Measurements from ENCODE around the gene SIX3.

Gene SIX3

DNA sequence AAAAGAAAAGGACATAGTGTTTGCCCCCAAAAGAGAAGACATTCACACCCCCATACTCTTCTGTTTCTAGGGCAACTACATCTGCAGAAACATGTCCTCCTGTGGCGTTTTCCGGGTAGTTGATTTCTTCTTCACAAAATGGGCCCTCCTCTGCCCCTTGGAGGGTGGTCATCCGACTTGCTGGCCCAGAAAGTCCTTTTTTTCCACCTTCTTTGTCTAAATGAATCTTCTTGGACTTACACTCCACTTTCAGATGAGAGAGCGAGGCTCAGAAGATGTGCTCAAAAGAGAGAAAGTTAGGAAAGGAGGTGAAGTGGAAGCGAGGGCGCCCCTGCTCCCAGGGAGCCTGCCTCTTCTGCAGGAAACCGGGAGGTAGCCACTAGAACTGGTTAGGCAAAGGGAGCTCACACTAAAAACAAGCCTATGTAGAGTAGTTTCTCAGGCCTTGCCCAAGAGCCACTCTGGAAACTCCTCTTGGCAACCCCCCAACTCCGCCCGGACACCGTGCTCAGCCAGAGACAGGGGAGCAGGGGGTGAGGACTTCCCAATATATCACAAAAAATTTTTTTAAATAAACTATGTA is 10.2 kb upstream of the SIX3 start:
- no peak for DNase-seq

DNA sequence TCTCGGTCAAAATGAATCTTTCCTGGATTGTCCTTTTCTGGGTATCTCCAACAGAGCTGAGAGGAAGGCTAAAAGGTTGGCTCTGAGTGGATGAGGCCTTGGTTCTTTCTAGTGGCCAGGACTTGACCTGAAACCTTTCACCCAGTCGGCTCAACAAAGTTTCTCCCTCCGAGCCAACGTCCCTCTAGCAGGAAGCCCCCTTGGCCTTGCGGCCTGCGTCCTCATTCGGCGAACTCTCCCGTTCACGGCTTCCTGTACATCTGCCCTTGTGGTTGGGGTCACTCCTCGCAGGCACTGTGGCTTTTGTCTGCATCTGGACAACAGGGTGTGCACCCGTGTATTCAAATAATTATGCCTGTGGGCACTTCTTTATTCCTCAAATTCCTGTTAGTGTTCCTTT is 9.4 kb upstream of the SIX3 start:
- no peak for DNase-seq

GRCh38 chr2:44932564-44933392 is 8.7 kb upstream of the SIX3 start:
- DNase-seq, result no peak

GRCh38 chr2:44933434-44933951 is 8.0 kb upstream of the SIX3 start:
- DNase-seq, result no peak

DNA sequence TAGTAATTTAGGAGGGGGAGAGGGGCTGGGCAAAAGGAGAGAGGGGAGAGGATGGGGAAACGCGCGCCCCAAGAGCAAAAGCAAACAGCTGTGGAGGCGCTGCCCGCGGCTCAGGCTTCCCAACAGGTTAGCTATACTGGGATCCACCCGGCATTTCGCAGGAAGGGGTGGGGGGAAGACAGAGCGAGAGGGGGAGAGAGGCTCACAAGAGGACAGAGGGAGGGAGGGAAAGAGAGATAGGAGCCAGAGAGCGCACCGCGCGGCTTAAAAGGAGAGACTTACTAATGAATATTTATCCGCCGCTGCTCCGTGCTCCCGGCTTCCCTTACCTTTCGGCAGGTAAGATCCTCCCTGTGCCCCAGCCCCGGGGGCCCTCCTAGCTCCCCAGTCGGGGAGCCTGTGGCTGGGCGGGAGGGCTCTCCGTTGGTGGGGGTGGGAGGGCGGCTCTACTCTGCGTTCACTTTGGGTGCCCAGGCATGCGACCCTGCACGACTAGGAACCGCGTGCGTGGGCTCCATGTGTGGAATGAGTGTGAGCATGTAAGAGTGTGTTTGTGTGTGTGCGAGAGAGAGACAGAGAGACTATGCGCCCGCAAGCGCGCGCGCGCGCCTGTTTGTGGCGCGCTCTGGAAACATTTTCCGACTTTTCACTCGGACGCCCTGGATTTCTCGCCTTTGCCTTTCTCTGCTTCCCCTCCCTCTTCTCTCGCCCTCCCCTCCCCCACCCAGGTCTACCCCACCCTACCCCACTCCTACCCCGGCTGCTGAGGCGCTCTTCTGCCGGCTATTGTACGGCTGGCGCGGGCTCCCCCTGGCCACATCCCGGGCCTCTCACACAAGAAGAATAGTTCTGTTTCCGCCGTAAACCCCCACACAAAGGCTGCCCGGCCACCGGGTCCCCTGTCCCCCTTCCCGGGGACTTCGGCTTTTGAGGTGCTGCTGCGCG is 7.2 kb upstream of the SIX3 start:
- DNase-seq, result no peak

GRCh38 chr2:44934983-44935728 is 6.3 kb upstream of the SIX3 start:
- DNase-seq, result no peak

GRCh38 chr2:44935729-44936098 is 5.8 kb upstream of the SIX3 start:
- no peak for DNase-seq

- no peak for DNase-seq
These were observed 5.2 kb upstream of the SIX3 start for GRCh38 chr2:44936275-44936674.

DNA sequence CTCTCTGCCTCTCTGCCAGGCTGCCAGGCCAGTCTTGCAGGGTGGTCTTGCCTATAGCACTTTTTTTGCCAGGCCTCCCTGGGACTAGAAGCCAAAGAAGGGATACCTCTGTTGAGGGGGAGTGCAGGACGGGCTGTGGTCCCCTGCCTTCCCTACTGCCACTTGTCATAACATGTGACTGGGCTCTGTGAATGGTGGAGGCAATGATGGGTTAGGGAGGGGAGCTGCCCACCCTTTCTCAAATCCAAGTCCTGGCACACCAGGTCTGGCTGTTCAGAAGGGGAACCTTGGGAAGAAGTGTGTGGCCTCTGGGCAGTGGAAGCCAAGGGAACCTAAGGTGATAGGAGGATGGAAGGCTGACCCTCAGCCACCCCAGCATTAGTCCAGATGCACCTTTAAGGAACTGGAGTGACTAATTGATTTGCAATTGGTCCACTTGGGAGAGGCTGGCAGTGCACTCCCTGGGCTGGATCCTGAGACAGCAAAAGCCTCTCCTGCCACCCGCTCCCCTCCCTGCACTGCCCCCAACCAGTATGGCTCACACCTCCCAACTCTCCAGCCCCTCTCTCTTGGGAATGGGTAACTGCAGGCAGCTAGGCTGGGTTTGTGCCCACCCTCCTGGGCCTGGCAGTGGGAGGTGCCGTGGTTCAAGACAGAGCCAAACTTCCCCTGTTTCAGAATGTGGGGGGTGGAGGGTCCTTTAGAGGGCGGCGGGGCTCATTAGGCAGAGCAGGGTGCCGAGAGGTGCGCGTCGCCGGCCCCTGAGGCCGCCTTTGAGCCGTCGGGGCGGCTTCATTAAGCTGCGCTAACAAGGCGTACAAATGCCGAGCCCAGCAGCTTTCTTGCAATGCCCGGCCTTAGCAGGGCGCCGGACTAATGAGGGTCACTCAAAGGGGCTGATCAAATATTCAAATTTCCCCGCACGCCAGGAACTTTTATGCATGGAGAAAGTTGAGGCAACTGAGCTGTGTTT is 4.5 kb upstream of the SIX3 start:
- no peak for DNase-seq

DNA sequence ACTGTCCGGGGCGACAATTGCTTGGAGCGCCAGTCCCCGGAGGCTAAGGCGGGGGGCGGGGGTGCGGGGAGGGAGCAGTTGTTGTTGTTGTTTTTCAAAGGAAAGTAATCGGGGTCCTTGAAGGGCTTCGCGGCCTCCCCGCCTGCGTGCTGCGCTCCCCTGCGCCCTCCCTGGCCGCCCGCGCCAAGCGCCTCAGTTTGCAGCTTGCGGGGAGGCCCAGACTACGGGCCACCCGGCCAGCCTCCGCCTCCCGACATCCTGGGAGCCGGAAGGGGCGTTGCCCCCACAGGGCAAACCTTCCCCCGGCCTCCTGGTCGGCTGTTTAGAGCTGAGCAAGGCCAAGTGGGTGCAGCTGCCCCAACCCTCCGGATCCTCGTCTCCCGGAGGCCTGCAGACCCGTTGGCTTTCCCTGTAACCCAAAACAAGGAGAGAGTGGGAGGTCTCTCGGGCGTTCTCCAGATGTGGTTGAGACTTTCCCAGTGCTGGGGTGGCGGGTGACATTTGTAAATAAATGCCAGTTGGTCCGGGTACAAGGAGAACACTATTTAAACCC is 3.7 kb upstream of the SIX3 start:
- DNase-seq, result no peak

DNA sequence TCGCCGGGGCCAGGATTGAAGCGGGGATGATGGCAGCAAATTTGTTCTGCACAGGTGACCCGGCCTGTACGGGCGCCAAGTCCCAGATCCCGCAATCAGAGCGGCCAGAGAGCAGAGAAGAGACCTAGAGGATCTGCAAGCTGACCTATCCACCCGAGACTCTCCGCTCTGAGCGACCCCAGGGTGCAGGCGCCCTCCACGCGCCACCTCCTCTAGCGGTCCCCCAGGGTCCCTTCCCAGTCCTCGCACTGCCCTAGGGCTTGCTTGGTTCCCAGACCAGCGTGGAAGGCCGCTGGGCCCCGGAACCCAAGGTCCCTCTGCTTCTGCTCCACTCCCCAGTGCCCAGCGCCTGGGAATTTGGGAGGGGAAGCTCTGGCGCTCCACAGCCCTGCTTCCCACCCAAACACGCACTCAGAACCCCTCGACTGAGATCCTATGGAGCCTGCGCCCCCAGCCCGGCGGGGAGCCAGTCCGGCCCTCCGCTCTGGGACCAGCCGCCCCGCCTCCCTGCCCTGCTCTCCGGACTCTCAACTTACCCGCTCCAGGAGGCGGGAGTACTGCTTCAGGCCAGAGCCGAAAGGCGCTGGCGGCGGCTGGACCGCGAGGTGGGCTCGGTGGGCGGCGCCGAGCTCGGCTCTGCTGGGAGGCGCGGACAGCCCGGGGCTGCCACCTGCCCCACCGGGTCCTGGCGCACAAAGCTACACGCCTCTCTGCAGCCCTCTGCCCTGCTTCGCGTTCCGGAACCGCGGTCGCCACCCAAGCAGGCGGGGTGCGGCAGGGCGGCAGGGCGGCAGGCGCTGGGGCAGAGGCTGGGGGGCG is 3.0 kb upstream of the SIX3 start:
- no peak for DNase-seq

GRCh38 chr2:44939106-44940048 is 2.1 kb upstream of the SIX3 start:
- no peak for DNase-seq

GRCh38 chr2:44940049-44940494 is 1.4 kb upstream of the SIX3 start:
- DNase-seq, result no peak

GRCh38 chr2:44940732-44941464 is 604 bp upstream of the SIX3 start:
- DNase-seq, result no peak

DNA sequence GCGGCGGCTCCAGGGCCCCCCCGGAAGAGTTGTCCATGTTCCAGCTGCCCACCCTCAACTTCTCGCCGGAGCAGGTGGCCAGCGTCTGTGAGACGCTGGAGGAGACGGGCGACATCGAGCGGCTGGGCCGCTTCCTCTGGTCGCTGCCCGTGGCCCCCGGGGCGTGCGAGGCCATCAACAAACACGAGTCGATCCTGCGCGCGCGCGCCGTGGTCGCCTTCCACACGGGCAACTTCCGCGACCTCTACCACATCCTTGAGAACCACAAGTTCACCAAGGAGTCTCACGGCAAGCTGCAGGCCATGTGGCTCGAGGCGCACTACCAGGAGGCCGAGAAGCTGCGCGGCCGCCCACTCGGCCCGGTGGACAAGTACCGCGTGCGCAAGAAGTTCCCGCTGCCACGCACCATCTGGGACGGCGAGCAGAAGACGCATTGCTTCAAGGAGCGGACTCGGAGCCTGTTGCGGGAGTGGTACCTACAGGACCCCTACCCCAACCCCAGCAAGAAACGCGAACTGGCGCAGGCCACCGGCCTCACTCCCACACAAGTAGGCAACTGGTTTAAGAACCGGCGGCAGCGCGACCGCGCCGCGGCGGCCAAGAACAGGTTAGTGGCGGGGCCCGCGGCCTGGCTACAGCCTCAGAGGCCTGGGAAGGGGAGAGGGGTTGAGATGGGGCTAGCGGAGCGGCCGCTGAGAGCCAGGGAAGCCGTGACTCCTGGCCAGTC is 965 bp downstream of the SIX3 start:
- DNase-seq, result no peak

DNA sequence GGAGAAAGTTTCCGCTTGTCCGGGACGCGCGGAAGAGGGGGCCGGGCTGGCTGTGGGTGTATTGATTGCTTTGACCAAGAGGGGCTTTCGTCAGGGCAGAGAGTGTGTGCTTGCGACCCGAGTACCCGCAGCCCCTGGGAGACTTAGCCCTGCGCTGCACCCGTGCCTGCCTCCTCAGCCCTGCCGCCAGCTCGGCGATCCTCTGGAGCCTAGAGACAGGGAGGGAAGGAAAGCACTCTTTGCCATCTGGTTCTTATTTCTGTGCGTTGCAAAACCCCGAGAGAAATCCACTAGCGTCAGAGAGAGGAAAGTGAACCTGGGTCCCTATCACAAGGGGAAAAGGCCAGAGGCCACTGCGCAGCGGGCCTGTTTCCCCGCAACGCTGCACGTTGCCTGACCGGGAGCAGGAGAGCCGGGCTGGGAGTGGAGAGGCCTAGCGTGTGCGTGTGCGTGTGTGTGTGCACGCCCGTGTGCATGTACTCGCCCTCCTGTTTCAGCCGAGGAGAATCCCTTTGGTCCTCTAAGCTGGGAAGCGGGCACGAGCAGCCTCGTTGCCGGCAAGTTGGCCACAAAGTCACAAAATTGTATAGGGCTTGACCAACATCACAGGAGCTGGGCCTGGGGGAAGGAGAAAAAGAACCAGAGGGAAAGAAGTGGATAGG is 1.7 kb downstream of the SIX3 start:
- DNase-seq, result no peak

- DNase-seq, result no peak
These were observed 2.2 kb downstream of the SIX3 start for GRCh38 chr2:44943693-44944101.

All from stimulated activated CD4-positive, alpha-beta T cell treated with anti-CD3 and anti-CD28 coated beads, Interleukin-12 subunit alpha, Interleukin-12 subunit beta, amount 100 ng/mL, for 4 hours (primary cell).